ENCODE results near the gene FUT1. TPM values are rescaled to one million over a fixed set of nuclear protein-coding genes. Genes with fewer than 3 reads are reported as not detected.
"Not testable (repeated sequence)": the region's sequence is repeated elsewhere in the genome, so short reads cannot be mapped to it uniquely, and the experiment has no call there.

The FUT1 gene
- total RNA-seq, 1 experiment from 2014 or later: not detected

GRCh38 chr19:48718106-48718505 lies 34.3 kb downstream of the FUT1 start:
- DNase-seq (ENCODE audit: low read depth): not testable (repeated sequence)

DNA sequence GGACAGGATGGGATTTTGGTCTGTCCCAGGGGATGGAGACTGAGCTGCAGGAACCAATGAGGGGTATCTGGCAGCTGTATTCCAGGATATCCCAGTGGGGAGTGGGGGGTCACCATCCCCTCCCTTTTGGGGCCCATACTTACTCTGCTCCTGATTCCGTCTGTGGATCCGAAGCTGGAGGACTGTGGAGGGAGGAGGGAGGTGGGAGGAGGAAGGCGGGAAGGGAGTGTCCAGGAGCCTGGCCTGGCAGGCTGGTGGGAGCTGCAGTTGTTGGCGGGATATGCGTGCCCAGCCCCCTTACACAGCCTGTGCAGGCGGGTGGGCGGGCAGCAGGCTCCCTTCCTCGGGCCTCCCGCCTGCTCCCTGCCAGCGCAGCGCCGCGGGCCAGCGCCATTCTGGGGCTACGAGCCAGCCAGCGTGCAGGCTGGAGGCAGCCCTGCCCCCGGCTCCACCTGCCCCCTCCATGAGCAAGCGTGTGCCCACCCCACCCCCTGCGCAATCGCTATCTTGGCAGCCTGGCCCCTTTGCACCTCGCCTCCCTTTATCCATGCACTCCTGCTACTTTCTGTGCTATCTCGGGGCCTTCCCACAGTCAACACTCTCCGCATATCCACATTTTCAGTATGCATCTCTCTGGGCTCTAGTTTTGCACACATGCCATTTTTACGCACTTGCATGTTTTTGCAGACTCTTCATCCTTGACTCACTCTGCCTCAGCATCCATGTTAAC lies 35.7 kb downstream of the FUT1 start:
- DNase-seq (ENCODE audit: low read depth): peak; percentile 48

DNA sequence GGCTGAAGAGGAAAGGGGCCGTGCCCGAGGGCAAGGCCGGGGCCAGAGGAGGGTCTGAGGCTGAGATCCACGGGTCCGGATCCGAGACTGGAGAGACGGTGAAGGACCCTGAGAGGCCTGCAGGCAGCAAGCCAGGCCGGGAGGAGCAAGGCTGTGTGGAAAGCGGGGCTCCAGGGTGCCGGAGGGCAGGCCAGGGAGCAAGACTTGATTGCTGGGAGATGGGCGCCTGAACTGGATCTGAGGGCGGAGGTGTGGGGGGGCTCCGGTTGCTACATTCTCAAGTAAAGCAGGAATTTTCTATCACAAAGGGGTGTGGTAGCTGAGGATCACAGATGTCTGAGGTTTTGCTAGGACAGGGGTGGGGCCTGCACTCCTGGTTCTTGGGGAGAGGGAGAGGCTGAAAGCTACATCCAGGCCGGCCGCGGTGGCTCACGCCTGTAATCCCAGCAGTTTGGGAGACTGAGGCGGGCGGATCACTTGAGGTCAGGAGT lies 36.7 kb downstream of the FUT1 start:
- peak; percentile 59 for DNase-seq (ENCODE audit: low read depth)

DNA sequence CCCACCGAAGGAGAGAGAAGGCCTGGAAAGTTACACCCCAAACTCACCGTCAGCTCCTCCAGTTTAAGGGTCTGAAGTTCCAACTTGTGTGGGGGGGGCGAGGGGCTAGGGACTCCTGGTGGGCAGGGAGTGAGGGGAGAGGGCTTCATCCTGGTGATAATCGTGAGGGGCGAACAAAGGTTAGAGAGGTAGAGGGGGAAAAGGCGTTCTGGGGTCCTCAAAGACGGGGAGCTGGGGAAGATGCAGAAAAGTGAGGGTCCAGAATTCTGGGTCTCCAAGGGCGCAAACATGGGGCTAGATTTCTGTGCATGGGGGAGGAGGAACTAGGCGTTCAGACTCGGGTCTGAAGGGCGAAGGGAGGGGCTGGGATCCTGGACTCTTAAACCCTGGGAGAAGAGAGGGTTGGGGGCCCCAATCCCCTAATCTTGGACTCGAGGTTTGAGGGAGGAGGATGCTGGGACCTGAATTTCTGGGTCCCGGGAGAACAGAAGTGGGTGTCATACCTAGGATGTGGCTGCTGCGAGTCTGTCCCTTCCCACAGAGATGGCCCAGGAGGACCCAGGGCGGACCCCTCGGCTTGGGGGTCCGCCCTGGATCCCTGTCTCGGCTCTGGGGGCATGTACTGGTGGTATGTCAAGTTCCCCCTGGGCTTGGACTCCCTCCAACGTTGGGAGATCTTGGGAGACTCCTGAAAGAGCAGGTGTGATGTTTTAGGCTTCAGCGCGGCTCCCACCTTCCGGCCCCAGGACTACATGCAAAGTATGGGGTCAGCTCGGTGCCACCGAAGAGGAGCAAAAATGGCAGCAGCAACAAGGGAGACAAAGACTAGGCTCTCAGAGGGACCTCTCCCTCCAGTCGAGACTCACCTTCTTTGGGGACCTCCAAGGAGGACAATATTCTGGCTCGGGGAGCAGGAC lies 37.4 kb downstream of the FUT1 start:
- no peak for DNase-seq (ENCODE audit: low read depth)

- DNase-seq (ENCODE audit: low read depth): peak; percentile 99
Observed at GRCh38 chr19:48713864-48714755, 38.3 kb downstream of the FUT1 start.

- no peak for DNase-seq (ENCODE audit: low read depth)
Observed at GRCh38 chr19:48713041-48713863, 39.2 kb downstream of the FUT1 start.

DNA sequence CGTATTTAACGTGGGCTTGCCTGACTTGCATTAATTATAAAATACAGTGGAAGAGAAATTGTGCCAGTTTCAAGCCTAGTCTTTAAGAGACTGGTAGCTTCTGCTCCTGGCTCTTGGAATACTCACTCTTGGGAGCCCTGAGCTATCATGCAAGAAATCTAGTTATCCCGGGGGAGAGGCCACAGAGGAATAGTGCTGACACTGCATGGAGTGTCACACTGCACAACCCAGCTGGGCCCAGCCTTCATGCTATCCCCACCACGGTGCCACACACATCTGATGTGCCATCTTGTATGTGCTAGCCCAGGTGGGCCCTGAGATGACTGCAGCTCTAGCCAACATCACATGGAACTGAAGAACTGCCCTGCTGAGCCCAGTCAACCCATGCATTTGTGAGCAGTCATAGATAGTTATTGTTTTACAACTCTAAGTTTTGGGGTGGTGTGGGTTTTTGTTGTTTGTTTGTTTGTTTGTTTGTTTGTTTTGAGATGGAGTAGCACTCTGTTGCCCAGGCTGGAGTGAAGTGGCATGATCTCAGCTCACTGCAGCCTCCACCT lies 41.3 kb downstream of the FUT1 start:
- DNase-seq (ENCODE audit: low read depth): no peak

GRCh38 chr19:48708471-48708870 lies 44.0 kb downstream of the FUT1 start:
- DNase-seq (ENCODE audit: low read depth): no peak

- no peak for DNase-seq (ENCODE audit: low read depth)
Observed at GRCh38 chr19:48705431-48705830, 47.0 kb downstream of the FUT1 start.

DNA sequence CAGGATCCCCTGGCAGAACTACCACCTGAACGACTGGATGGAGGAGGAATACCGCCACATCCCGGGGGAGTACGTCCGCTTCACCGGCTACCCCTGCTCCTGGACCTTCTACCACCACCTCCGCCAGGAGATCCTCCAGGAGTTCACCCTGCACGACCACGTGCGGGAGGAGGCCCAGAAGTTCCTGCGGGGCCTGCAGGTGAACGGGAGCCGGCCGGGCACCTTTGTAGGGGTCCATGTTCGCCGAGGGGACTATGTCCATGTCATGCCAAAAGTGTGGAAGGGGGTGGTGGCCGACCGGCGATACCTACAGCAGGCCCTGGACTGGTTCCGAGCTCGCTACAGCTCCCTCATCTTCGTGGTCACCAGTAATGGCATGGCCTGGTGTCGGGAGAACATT lies 49.1 kb downstream of the FUT1 start:
- DNase-seq (ENCODE audit: low read depth): no peak

DNA sequence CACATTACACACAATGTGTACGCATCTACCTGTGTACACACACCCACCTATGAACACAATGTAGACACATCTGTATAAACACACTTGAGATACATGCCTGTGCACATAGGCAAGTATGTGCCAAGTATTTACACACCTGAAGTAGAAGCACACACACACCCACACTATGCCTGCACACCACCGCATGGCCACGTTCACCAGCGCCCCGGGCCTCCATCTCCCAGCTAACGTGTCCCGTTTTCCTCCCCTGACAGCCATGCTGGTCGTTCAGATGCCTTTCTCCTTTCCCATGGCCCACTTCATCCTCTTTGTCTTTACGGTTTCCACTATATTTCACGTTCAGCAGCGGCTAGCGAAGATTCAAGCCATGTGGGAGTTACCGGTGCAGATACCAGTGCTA lies 49.7 kb downstream of the FUT1 start:
- no peak for DNase-seq (ENCODE audit: low read depth)

DNA sequence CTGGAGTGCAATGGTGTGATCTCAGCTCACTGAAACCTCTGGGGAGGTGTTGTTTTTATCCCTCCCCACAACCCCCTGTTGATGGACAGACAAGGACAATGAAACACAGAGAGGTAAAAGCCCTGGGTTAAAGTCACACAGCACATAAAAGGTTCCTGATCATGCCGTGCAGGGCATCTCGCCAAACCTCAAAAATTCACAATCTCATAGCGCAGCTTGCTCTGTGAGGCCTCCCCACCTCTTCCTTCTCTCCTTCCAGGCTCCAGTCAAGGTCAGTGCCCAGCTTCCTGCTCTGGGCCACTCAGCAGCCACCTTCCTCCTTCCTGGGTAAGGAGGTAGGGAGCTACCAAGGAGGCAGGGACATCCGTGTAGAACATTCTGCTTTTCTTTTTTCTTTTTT lies 54.4 kb downstream of the FUT1 start:
- peak; percentile 78 for DNase-seq (ENCODE audit: low read depth)

Other genes starting within 250 kb of the FUT1 start
- gene LMTK3, start 240.8 kb downstream of the FUT1 start, total RNA-seq (2014; rRNA removed): 0.06 and 0.13 TPM in 2 replicates
- not detected in 2 replicates for gene SULT2B1, start 200.5 kb downstream of the FUT1 start, total RNA-seq (2014; rRNA removed)
- gene SPACA4, start 145.9 kb downstream of the FUT1 start, total RNA-seq (2014; rRNA removed): not detected in 2 replicates
- not detected in 2 replicates for gene FAM83E, start 137.6 kb downstream of the FUT1 start, total RNA-seq (2014; rRNA removed)
- gene RPL18, start 133.5 kb downstream of the FUT1 start, total RNA-seq (2014; rRNA removed): 1,651 and 2,205 TPM in 2 replicates
- gene SPHK2, start 133.1 kb downstream of the FUT1 start, total RNA-seq (2014; rRNA removed): 13.3 and 16.2 TPM in 2 replicates
- gene DBP, start 115.3 kb downstream of the FUT1 start, total RNA-seq (2014; rRNA removed): 2.9 and 4.8 TPM in 2 replicates
- 0.83 and 2.4 TPM in 2 replicates for gene CA11, start 106.5 kb downstream of the FUT1 start, total RNA-seq (2014; rRNA removed)
- gene NTN5, start 79.6 kb downstream of the FUT1 start, total RNA-seq (2014; rRNA removed): not detected in 2 replicates
- gene FUT2, start 56.7 kb downstream of the FUT1 start, total RNA-seq (2014; rRNA removed): not detected in 2 replicates
- 2.4 and 3.5 TPM in 2 replicates for gene MAMSTR, start 32.9 kb downstream of the FUT1 start, total RNA-seq (2014; rRNA removed)
- 0.11 and 0.26 TPM in 2 replicates for gene RASIP1, start 12.0 kb downstream of the FUT1 start, total RNA-seq (2014; rRNA removed)
- not detected in 2 replicates for gene IZUMO1, start 5.7 kb downstream of the FUT1 start, total RNA-seq (2014; rRNA removed)
- gene FGF21, start 2.9 kb upstream of the FUT1 start, total RNA-seq (2014; rRNA removed): not detected in 2 replicates
- 23.8 and 26.5 TPM in 2 replicates for gene BCAT2, start 58.4 kb upstream of the FUT1 start, total RNA-seq (2014; rRNA removed)
- not detected in 2 replicates for gene HSD17B14, start 83.8 kb upstream of the FUT1 start, total RNA-seq (2014; rRNA removed)
- gene PLEKHA4, start 116.0 kb upstream of the FUT1 start, total RNA-seq (2014; rRNA removed): 21.3 and 27.8 TPM in 2 replicates
- 55.7 and 58.2 TPM in 2 replicates for gene PPP1R15A, start 119.8 kb upstream of the FUT1 start, total RNA-seq (2014; rRNA removed)
- not detected in 2 replicates for gene TULP2, start 146.1 kb upstream of the FUT1 start, total RNA-seq (2014; rRNA removed)
- 213 and 221 TPM in 2 replicates for gene NUCB1, start 147.7 kb upstream of the FUT1 start, total RNA-seq (2014; rRNA removed)
- gene DHDH, start 181.1 kb upstream of the FUT1 start, total RNA-seq (2014; rRNA removed): 0.96 TPM in 1 of 2 replicates, not detected in the other
- 170 and 176 TPM in 2 replicates for gene BAX, start 202.2 kb upstream of the FUT1 start, total RNA-seq (2014; rRNA removed)
- 2,158 and 2,177 TPM in 2 replicates for gene FTL, start 212.7 kb upstream of the FUT1 start, total RNA-seq (2014; rRNA removed)
- 78.8 and 80.0 TPM in 2 replicates for gene GYS1, start 240.7 kb upstream of the FUT1 start, total RNA-seq (2014; rRNA removed)
- 263 and 300 TPM in 2 replicates for gene RUVBL2, start 241.2 kb upstream of the FUT1 start, total RNA-seq (2014; rRNA removed)